Astrocyte (in vitro differentiated cells and primary cell): Measurements from ENCODE around the gene ZNF182.
"Not testable (repeated sequence)": the region's sequence is repeated elsewhere in the genome, so short reads cannot be mapped to it uniquely, and the experiment has no call there.

Experiments
- EZH2 ChIP-seq: IDR thresholded peaks from 2 replicates; pipeline ENCODE4 v1.6.1; 2012; ENCODE audit warnings: mild to moderate bottlenecking, low read length, inconsistent platforms; ENCODE audit not compliant: insufficient read depth
- TF ChIP-seq, protein P1 (sequence below): IDR thresholded peaks from 2 replicates; pipeline ENCODE4 v1.5.1; 2011; ENCODE audit warnings: low read depth, mild to moderate bottlenecking, inconsistent platforms, low read length, moderate library complexity; ENCODE audit not compliant: insufficient read depth

DNA sequence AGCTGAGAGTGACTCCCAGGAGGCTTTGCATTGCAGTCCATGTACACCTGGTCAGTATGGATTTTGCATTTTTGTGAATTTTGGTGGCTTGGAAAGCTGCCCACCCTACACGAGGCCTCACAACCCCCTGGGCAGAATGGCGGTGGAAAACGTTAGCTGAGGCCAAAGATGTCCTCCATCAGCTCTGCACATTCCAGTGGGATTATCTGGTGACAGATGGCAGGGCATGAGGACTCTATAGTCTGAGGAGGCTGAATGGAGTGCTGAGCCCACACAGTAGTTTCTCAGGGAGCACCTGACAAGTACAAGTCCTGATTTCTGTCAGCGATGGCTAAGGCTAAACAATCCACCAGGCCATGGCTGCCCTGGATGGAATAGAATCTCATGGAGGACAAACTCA lies 23.8 kb upstream of the ZNF182 start:
- TF ChIP-seq, protein P1, sequence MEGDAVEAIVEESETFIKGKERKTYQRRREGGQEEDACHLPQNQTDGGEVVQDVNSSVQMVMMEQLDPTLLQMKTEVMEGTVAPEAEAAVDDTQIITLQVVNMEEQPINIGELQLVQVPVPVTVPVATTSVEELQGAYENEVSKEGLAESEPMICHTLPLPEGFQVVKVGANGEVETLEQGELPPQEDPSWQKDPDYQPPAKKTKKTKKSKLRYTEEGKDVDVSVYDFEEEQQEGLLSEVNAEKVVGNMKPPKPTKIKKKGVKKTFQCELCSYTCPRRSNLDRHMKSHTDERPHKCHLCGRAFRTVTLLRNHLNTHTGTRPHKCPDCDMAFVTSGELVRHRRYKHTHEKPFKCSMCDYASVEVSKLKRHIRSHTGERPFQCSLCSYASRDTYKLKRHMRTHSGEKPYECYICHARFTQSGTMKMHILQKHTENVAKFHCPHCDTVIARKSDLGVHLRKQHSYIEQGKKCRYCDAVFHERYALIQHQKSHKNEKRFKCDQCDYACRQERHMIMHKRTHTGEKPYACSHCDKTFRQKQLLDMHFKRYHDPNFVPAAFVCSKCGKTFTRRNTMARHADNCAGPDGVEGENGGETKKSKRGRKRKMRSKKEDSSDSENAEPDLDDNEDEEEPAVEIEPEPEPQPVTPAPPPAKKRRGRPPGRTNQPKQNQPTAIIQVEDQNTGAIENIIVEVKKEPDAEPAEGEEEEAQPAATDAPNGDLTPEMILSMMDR, result not testable (repeated sequence)
- not testable (repeated sequence) for TF ChIP-seq EZH2
